ENCODE measurements around the gene CEACAM1.

DNA sequence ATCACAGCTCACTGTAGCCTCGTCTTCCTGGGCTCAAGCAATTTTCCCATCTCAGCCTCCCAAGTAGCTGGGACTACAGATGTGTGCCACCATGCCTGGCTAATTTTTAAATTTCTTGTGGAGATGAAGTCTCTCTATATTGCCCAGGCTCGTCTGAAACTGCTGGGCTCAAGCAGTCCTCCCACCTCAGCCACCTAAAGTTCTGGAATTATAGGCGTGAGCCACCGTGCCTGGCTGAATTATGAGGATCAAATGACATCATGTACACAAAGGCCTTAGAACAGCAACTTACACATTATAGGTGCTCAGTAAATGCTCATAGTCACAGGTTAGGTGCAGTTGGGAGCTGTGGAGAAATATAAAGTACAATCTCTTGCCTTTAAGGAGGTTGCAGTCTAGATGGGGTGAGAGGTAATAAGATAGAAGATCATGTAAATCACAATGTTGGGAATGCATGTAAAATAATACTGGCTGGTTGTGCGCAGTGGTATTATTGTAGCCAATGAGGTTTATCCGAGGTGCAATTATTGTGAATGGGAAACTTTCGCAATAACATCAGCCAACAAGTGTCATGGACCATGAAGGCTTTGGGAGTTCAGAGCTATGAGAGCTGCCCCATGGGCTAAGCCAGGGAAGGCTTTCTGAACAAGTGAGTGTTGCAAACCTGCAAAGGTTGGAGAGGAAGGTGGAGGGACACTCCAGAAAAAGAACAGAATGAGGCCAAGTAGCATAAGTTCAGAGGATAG is 55.7 kb downstream of the CEACAM1 start:
- no peak for TF ChIP-seq POLR2AphosphoS5 (IDR thresholded peaks at IDR 0.05)
- no peak for TF ChIP-seq CTCF (IDR thresholded peaks at IDR 0.05)
